Heart right ventricle (tissue), 16 donors: ENCODE measurements around the gene ADGRA1. TPM values are rescaled to one million over a fixed set of nuclear protein-coding genes. Genes with fewer than 3 reads are reported as not detected.
"Not testable (repeated sequence)": the region's sequence is repeated elsewhere in the genome, so short reads cannot be mapped to it uniquely, and the experiment has no call there.

Experiments used
- ATAC-seq, 8 donors: fragments of 200-7000 bp; cut with Tn5 transposase; one replicate each; pipeline ENCODE4 v1.9.1; 2020; ENCODE audit warnings: mild to moderate bottlenecking in 8 of 8, moderate library complexity in 8 of 8, moderate number of reproducible peaks in 1 of 8
- DNase-seq, 2 donors: peaks; one replicate each; pipeline ENCODE4 v3.0.0-alpha.2; 2020
- H3K27ac ChIP-seq, 10 donors: fragments of 200-600 bp; sonication (generic) in 2 of 10; one replicate each; pipeline versions ENCODE4 v1.5.0 to v1.8.0; 2020 to 2022; ENCODE audit warnings: mild to moderate bottlenecking in 3 of 10
- H3K27me3 ChIP-seq, 7 donors: fragments of 200-600 bp; one replicate each; pipeline ENCODE4 v1.8.0; 2021 to 2022; ENCODE audit warnings: mild to moderate bottlenecking in 2 of 7
- H3K36me3 ChIP-seq, 9 donors: fragments of 200-600 bp; sonication (generic) in 1 of 9; one replicate each; pipeline versions ENCODE4 v1.5.0 to v1.8.0; 2020 to 2022; ENCODE audit warnings: mild to moderate bottlenecking in 2 of 9
- H3K4me1 ChIP-seq, 9 donors: fragments of 200-600 bp; sonication (generic) in 1 of 9; one replicate each; pipeline versions ENCODE4 v1.5.0 to v1.8.0; 2020 to 2022; ENCODE audit warnings: mild to moderate bottlenecking in 4 of 9
- H3K4me3 ChIP-seq, 10 donors: fragments of 200-600 bp; sonication (generic) in 2 of 10; one replicate each; pipeline versions ENCODE4 v1.5.0 to v1.8.0; 2020 to 2022; ENCODE audit warnings: mild to moderate bottlenecking in 7 of 10, moderate library complexity in 2 of 10
- H3K9me3 ChIP-seq, 11 donors: fragments of 200-600 bp in 10 of 11; sonication (generic) in 2 of 11; one replicate each; pipeline versions ENCODE4 v1.5.0 to v1.8.0; 2013 to 2022; ENCODE audit warnings: mild to moderate bottlenecking in 2 of 11, control low read depth in 1 of 11, moderate library complexity in 1 of 11
- WGBS, 2 donors: extraction: QIAGEN DNeasy Blood & Tissue Kit; methylation state at CpG; one replicate each; pipeline ENCODE4 v1.1.7; 2013; ENCODE audit warnings: inconsistent platforms in 1 of 2; 5-methylcytosine and 5-hydroxymethylcytosine counted together
- intact Hi-C, 10 donors: fragments of 100-400 bp; cut with DNase I; formaldehyde crosslinking; loops; one replicate each; pipeline versions ENCODE4 v1.11.1 to v1.14.2; 2022
- polyA plus RNA-seq, 2 donors: library from polyadenylated mRNA; stranded (reverse); fragments of 200-250 nt; gene quantifications; one replicate each; pipeline ENCODE4 v1.2.3, GENCODE V29; 2013
- total RNA-seq, 10 donors: library from RNA; stranded (reverse); fragmentation: NEBNext Ultra II Directional in 3 of 10; extraction: Animal tissue kit (Norgen Biotek cat#: 25700) in 3 of 10; gene quantifications; one replicate each; pipeline versions ENCODE4 v1.2.1 to v1.2.4, GENCODE V29; 2021 to 2023
- TF ChIP-seq, protein P1 (sequence below), 9 donors: fragments of 200-600 bp; sonication (generic) in 2 of 9; IDR thresholded peaks; one replicate each; pipeline versions ENCODE4 v1.5.0 to v1.8.0; 2021 to 2022; ENCODE audit warnings: antibody characterized with exemption in 9 of 9, mild to moderate bottlenecking in 5 of 9, moderate library complexity in 1 of 9
- donor health status: Arrhythmogenic right ventricular cardiomyopathy.
- donor health status: ischemic (EF 13 %, LVEDD 7.1; RV severe dilation, severe dysfunction).
- donor health status: healthy with polysubstance abuse.
- donor health status: DM: no; HTN: yes; CAD: no.
- donor health status: DM: no; HTN: no; CAD: no.
- donor health status: ischemic (EF 25% LVEDD 6.9; RV normal size, moderate dysfunction).
- donor health status: ischemic (EF 25% LVEDD 5.7; RV mildly dilated, moderate dysfunction).
- donor health status: healthy.
- donor health status: DM: yes; HTN: yes; CAD: no.
- donor health status: Ischemic cardiomyopathy.
- donor health status: ischemic (EF 35%, LVEDD 5.7; RV mildly dilated, moderate dysfunction).
- donor health status: nonischemic (EF 11% LVEDD 7.7; RV severe dilation, severe dysfunction).
- donor health status: DM: yes; HTN: yes; CAD: no.
- donor health status: PGD.
- donor health status: ischemic (EF 29% LVEDD 5.4; RV normal size, mild dysfunction).
- donor health status: nonischemic (EF 23%, LVEDD 6.1; RV moderate dilation, normal function).

The ADGRA1 gene
- total and polyA plus RNA-seq, 12 donors: under 0.01 to 0.21 (median 0.11) TPM; not detected in 6

DNA sequence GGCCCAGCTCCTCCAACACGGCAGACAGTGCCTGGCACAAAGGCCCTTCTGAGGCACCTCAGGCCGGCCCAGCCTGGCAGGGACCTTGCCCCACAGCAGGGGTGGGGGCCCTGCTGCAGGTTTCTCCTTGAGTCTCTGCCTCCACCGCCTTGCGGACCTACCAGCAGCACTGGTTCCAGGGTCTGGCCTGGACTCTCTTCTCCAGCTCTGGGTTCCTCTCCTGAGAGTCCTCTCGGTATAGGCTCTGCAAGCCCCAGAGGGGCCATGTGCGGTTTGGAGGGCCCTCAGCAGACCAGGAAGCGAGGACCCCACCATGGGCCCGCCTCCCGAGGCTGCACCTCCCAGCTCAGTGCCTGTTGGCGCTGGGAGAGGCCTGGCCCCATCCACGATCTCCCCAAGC is 38.1 kb upstream of the ADGRA1 start:
- Histone ChIP-seq H3K4me3 (no peak overlapping the region), H3K27ac (no peak overlapping the region), H3K9me3 (no peaks in the 10 kb centered on the region), H3K27me3 (peaks cover 0 to 80% (median 47%) of the 10 kb centered on the region in 7 donors), H3K4me1 (no peaks in the 10 kb centered on the region), H3K36me3 (no peaks in the 10 kb centered on the region)
- ATAC-seq: no peak
- intact Hi-C loops: no loop called here
- TF ChIP-seq, protein P1, sequence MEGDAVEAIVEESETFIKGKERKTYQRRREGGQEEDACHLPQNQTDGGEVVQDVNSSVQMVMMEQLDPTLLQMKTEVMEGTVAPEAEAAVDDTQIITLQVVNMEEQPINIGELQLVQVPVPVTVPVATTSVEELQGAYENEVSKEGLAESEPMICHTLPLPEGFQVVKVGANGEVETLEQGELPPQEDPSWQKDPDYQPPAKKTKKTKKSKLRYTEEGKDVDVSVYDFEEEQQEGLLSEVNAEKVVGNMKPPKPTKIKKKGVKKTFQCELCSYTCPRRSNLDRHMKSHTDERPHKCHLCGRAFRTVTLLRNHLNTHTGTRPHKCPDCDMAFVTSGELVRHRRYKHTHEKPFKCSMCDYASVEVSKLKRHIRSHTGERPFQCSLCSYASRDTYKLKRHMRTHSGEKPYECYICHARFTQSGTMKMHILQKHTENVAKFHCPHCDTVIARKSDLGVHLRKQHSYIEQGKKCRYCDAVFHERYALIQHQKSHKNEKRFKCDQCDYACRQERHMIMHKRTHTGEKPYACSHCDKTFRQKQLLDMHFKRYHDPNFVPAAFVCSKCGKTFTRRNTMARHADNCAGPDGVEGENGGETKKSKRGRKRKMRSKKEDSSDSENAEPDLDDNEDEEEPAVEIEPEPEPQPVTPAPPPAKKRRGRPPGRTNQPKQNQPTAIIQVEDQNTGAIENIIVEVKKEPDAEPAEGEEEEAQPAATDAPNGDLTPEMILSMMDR (IDR thresholded peaks at IDR 0.05): no peak
- DNase-seq: no peak
- WGBS, 2 donors: 81 to 87% methylated on average over 11 of the region's 11 CpGs

DNA sequence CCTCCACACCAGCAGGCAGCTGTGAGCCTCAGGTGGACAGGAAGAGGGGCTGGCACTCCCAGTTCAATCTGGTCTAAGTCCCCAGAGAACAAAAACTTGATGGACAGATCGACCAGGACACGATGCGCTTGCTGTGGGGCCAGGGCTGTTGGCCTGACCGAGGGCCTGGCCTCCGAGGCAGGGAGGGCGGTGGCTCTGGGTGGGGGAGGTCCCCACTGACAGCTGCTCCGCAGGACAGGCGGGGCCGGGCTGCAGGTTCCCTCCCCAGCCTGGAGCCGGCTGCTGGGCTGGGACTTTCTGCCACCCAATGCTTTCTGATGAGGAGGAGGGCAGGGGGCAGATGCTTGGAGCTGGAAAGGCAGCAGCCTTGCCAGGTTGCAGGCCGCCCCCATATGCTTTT is 37.4 kb upstream of the ADGRA1 start:
- H3K9me3 ChIP-seq: no peaks in the 10 kb centered on the region
- intact Hi-C loops: no loop called here
- ATAC-seq (no peak), DNase-seq (no peak)
- WGBS, 2 donors: 48 to 54% methylated on average over 11 of the region's 11 CpGs
- H3K36me3 ChIP-seq: no peaks in the 10 kb centered on the region
- TF ChIP-seq, protein P1 (IDR thresholded peaks at IDR 0.05): no peak
- no peak overlapping the region for H3K4me3 ChIP-seq
- no peaks in the 10 kb centered on the region for H3K4me1 ChIP-seq
- H3K27ac ChIP-seq: no peak overlapping the region
- H3K27me3 ChIP-seq: peaks cover 0 to 81% (median 53%) of the 10 kb centered on the region in 7 donors

DNA sequence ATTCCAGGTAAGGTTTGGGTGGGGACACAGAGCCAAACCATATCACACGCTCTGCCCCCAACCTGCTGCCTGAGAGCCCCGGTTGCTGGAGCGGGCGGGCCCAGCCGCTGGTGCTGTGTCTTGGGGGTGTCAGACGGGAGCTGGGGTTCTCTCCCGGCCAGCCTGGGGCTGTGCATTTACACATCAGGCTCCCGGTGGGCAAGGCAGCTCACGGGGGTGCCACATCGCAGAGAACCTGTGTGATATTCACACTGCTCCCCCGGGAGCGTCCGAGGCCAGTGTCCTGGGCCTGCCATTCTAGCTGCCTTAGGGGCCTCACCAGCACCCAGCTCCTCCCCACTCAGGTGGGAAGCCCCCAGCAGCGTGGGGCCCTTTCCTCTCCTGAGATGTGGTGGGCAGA is 35.6 kb upstream of the ADGRA1 start:
- 81 to 90% methylated on average over 12 to 14 of the region's 14 CpGs for WGBS, 2 donors

DNA sequence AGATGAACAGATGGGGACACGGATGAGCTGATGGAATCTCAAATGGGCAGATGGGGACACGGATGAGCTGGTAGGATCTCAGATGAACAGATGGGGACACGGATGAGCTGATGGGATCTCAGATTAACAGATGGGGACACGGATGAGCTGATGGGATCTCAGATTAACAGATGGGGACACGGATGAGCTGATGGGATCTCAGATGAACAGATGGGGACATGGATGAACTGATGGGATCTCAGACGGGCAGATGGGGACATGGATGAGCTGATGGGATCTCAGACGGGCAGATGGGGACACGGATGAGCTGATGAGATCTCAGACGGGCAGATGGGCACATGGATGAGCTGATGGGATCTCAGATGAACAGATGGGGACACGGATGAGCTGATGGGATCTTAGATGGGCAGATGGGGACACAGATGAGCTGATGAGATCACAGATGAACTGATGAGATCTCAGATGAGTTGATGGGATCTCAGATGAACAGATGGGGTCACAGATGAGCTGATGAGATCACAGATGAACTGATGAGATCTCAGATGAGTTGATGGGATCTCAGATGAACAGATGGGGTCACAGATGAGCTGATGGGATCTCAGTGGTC is 34.1 kb upstream of the ADGRA1 start:
- 81 to 87% methylated on average over 10 of the region's 10 CpGs for WGBS, 2 donors
- H3K36me3 ChIP-seq, H3K4me3 ChIP-seq, DNase-seq, intact Hi-C loops, H3K4me1 ChIP-seq, H3K27ac ChIP-seq, ATAC-seq, H3K9me3 ChIP-seq: not testable (repeated sequence)
- peaks cover 0 to 72% (median 38%) of the 10 kb centered on the region in 7 donors for H3K27me3 ChIP-seq

More for the DNA sequence above, 35.6 kb upstream of the ADGRA1 start:
- Histone ChIP-seq H3K27ac (no peak overlapping the region), H3K36me3 (no peaks in the 10 kb centered on the region), H3K4me3 (no peak overlapping the region), H3K27me3 (peaks cover 0 to 79% (median 52%) of the 10 kb centered on the region in 7 donors), H3K9me3 (no peaks in the 10 kb centered on the region), H3K4me1 (no peaks in the 10 kb centered on the region)
- DNase-seq (no peak), ATAC-seq (no peak)
- intact Hi-C loops: no loop called here
- TF ChIP-seq, protein P1 (IDR thresholded peaks at IDR 0.05): no peak

DNA sequence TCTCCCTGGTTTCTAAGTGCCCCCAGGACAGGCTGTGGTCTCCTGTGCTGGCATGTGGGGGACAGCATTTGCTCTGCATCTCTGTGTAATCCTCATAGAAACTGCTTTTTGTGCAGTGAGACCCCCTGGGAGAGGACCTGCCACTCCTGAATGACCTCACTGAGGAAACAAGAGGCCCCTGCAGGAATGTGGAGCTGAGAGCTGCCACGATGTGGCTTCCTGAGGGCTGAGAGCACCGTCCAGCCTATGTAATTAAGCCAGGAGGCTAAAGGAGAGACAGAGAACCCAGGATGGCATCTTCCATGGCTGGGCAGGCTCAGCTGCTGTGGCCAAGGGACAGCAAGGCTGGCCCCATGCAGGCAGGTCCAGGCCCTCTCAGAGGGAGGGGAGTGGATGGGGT is 32.3 kb upstream of the ADGRA1 start:
- WGBS, 2 donors: 8 to 12% methylated on average over 2 of the region's 2 CpGs
- peaks cover 0 to 69% (median 29%) of the 10 kb centered on the region in 7 donors for H3K27me3 ChIP-seq

More for the DNA sequence above, 32.3 kb upstream of the ADGRA1 start:
- DNase-seq: no peak
- TF ChIP-seq, protein P1 (IDR thresholded peaks at IDR 0.05): no peak
- Histone ChIP-seq H3K4me3 (no peak overlapping the region), H3K27ac (no peak overlapping the region), H3K36me3 (no peaks in the 10 kb centered on the region), H3K4me1 (peaks cover 0 to 4% (median 0%) of the 10 kb centered on the region in 9 donors), H3K9me3 (no peaks in the 10 kb centered on the region)
- ATAC-seq: no peak
- intact Hi-C loops: no loop called here
